ENCODE data around the gene PPM1J. TPM values are rescaled to one million over a fixed set of nuclear protein-coding genes. Genes with fewer than 3 reads are reported as not detected.

The PPM1J gene
- total RNA-seq, 1 donor from 2014 or later: 7.9 TPM

DNA sequence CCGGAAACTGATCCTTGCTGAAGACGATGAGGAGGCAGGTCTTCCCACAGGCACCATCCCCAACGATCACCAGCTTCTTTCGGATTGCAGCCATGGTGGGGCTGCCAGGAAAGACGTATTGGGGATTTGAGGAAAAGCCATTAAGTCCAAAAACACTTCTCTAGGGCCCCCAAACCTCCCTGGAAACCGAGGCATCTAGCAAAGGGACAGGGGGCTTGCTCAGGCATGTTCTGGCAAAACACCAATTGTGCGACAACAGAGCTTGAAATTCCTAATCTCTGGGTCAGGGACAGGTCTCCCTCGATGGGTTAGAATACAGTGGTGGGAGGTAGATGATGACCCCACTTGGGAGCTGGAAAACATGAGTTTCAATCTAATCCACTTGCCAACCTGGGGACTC is 11.4 kb downstream of the PPM1J start:
- Histone ChIP-seq H3K27me3 (no peaks in the 10 kb centered on the region), H3K4me3 (no peak overlapping the region), H3K9me3 (no peaks in the 10 kb centered on the region), H3K4me1 (peaks cover 79% of the 10 kb centered on the region), H3K36me3 (peaks cover 0 to 11% of the 10 kb centered on the region in 2 donors), H3K27ac (peak overlapping the region; percentile 99)
- intact Hi-C loops (cut with DNase I): no loop called here
- no peak for DNase-seq (ENCODE audit: extremely low spot score in 2 of 2)
- TF ChIP-seq, protein P1, sequence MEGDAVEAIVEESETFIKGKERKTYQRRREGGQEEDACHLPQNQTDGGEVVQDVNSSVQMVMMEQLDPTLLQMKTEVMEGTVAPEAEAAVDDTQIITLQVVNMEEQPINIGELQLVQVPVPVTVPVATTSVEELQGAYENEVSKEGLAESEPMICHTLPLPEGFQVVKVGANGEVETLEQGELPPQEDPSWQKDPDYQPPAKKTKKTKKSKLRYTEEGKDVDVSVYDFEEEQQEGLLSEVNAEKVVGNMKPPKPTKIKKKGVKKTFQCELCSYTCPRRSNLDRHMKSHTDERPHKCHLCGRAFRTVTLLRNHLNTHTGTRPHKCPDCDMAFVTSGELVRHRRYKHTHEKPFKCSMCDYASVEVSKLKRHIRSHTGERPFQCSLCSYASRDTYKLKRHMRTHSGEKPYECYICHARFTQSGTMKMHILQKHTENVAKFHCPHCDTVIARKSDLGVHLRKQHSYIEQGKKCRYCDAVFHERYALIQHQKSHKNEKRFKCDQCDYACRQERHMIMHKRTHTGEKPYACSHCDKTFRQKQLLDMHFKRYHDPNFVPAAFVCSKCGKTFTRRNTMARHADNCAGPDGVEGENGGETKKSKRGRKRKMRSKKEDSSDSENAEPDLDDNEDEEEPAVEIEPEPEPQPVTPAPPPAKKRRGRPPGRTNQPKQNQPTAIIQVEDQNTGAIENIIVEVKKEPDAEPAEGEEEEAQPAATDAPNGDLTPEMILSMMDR (IDR thresholded peaks at IDR 0.05): no peak
- TF ChIP-seq POLR2A (IDR thresholded peaks at IDR 0.05) (no peak), POLR2AphosphoS5 (IDR thresholded peaks at IDR 0.05; ENCODE audit: insufficient read depth in 1 of 2, low read depth in 1 of 2) (no peak)

DNA sequence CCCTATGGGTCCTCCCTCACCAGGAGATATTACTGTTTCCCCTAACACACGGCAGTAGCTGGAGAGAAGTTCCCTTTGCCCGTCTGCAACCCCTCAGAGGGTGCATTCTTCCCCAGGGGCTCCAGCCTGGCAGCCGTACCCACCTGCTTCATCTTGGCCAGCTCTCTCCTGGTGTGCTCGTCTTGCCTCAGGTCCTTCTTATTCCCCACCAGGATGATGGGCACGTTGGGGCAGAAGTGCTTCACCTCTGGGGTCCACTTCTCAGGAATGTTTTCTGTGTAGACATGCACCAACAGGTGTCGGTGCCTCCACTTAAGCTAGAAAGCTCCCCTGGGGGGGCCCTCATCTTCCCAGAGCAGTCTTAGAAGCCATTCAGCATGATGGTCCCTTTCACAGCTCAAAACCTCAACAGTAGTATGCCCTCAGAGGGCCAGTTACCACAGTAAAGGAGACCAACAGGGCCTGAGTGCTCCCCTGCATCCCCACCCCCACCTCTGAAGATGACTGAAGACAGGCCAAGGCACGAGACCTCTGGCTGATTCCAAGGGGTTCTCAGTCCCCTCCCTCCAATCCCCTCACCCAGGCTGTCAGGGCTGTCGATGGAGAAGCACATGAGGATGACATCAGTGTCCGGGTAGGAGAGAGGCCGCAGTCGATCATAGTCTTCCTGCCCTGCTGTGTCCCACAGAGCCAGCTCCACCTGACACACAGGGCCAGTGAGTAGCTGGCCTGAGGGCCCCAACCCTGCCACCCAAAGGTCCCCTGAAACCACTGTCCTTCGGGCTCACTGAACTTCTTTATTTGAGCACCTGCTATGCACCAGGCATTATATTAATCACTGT is 12.5 kb downstream of the PPM1J start:
- H3K36me3 ChIP-seq: peaks cover 0 to 13% of the 10 kb centered on the region in 2 donors
- intact Hi-C loops (cut with DNase I): no loop called here
- peaks cover 85% of the 10 kb centered on the region for H3K4me1 ChIP-seq

GRCh38 chr1:112702067-112702395 is 13.1 kb downstream of the PPM1J start:
- peaks cover 0 to 14% of the 10 kb centered on the region in 2 donors for H3K36me3 ChIP-seq
- peak overlapping the region; percentile 99 for H3K27ac ChIP-seq
- no peaks in the 10 kb centered on the region for H3K9me3 ChIP-seq
- H3K4me3 ChIP-seq: no peak overlapping the region
- H3K27me3 ChIP-seq: no peaks in the 10 kb centered on the region
- TF ChIP-seq, protein P1 (IDR thresholded peaks at IDR 0.05): no peak
- no peak for TF ChIP-seq POLR2A (IDR thresholded peaks at IDR 0.05)
- TF ChIP-seq POLR2AphosphoS5 (IDR thresholded peaks at IDR 0.05; ENCODE audit: insufficient read depth in 1 of 2, low read depth in 1 of 2): no peak
- peaks cover 82% of the 10 kb centered on the region for H3K4me1 ChIP-seq
- DNase-seq (ENCODE audit: extremely low spot score in 2 of 2): no peak
- intact Hi-C loops (cut with DNase I): no loop called here

More for the DNA sequence above, 12.5 kb downstream of the PPM1J start:
- peak in 1 of 2 donors; percentile 84 for DNase-seq (ENCODE audit: extremely low spot score in 2 of 2)
- peak overlapping the region; percentile 99 for H3K27ac ChIP-seq
- no peaks in the 10 kb centered on the region for H3K9me3 ChIP-seq
- TF ChIP-seq POLR2AphosphoS5 (IDR thresholded peaks at IDR 0.05; ENCODE audit: insufficient read depth in 1 of 2, low read depth in 1 of 2) (no peak), POLR2A (IDR thresholded peaks at IDR 0.05) (no peak)
- TF ChIP-seq, protein P1 (IDR thresholded peaks at IDR 0.05): no peak
- no peak overlapping the region for H3K4me3 ChIP-seq
- no peaks in the 10 kb centered on the region for H3K27me3 ChIP-seq

DNA sequence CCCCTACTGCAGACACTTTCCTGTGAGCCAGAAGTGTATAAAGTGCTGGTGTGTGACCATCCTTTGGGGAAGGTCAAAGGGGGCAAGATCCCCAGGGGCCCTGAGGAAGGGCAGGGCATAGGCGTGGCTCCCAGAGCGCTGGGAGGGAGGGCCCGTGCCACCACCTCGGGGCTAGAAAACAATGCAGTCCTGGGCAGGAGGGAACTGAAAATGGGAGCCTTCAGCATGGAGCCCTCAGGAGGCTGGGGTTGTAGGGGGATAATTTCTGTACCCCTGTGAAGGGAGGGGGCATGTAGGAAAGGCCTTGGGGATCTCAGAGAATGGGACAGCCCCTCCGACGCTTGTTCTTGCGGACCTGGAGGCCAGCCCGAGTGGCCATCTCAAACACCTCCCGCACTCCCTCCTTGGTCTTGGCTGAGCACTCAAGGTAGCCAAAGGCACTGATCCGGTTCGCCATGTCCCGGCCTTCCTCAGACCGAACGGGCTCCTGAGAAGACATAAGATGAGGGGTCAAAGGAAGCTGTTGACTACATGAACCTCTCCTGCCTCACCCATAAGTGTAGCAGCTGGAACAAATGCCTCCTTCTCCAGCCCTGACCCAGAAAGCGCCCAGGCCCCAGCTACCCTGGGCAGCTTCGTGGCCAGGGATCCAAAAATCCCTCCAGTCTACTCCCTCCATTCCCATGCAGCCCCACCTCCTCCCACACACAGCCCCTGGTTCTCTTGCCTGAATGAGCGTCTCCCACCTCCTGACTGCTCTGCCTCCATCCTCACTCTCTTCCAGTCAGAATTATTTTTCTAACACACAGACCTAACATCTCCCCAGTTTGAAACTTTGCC is 13.7 kb downstream of the PPM1J start:
- peak overlapping the region; percentile 99 for H3K27ac ChIP-seq
- intact Hi-C loops (cut with DNase I): no loop called here
- H3K4me1 ChIP-seq: peaks cover 82% of the 10 kb centered on the region
- H3K9me3 ChIP-seq: no peaks in the 10 kb centered on the region
- peaks cover 0 to 17% of the 10 kb centered on the region in 2 donors for H3K36me3 ChIP-seq
- peak in 1 of 2 donors; percentile 86 for DNase-seq (ENCODE audit: extremely low spot score in 2 of 2)
- TF ChIP-seq, protein P1 (IDR thresholded peaks at IDR 0.05): no peak
- no peak for TF ChIP-seq POLR2AphosphoS5 (IDR thresholded peaks at IDR 0.05; ENCODE audit: insufficient read depth in 1 of 2, low read depth in 1 of 2)
- TF ChIP-seq POLR2A (IDR thresholded peaks at IDR 0.05): no peak
- H3K27me3 ChIP-seq: no peaks in the 10 kb centered on the region
- H3K4me3 ChIP-seq: no peak overlapping the region
